NCI-H510A (cell line): ENCODE data around the gene PAX2.
A peak's percentile ranks its signal among the peaks of the same experiment; 100 is the strongest.

Source experiments
- DNase-seq: peaks from one replicate; lab custom pipeline; 2025; lab: John Stamatoyannopoulos, UW

PAX2 gene

DNA sequence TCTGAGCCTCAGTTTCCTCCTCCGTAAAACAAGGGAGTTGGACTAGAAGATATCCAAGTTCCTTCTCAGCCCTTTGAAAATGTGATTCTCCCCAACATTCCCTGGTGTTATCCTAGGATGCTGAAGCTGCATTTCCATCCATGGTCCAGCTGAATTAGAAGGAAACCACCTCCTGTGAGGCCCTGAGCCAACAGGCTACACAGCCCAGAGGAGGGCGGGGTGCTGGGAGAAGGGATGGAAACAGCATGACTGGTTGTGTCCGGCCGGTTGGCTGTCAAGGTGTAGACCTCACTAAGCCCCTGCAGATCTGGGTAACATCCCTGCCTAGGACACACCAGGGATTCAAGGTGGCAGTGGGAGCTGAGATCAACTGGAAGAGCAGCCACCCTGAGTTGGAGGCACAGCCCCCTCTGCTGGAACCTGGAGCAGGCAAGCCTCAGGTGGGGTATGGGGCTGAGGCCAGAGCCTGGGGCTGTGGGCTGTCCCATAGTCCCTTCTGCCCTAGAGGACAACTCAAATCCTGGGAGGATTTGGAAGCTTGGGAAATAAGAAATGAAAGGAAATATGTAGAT, 72.0 kb downstream of the PAX2 start:
- no peak for DNase-seq

- DNase-seq = no peak
These were observed 74.0 kb downstream of the PAX2 start for GRCh38 chr10:100819424-100819823.

DNA sequence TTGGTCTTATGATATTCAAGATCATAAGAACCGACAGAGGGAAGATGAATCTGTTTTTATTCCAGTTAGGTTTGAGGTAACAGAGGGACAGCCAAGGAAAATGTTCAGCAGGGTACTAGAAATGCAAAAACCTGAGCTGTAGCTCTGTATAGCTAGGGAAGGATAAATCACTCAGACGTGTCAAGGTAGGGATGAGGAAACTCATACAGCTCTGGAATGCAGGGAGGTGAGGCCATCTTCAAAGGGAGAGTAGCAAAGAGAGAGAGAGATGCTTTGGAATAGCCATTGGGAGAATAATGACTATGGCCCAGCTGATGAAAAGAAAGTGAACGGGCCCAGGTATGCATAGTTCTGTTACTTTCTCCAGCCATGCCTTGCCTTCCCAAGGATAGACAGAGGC, 77.8 kb downstream of the PAX2 start:
- DNase-seq = no peak

- DNase-seq = no peak
These were observed 79.5 kb downstream of the PAX2 start for GRCh38 chr10:100824886-100825285.

DNA sequence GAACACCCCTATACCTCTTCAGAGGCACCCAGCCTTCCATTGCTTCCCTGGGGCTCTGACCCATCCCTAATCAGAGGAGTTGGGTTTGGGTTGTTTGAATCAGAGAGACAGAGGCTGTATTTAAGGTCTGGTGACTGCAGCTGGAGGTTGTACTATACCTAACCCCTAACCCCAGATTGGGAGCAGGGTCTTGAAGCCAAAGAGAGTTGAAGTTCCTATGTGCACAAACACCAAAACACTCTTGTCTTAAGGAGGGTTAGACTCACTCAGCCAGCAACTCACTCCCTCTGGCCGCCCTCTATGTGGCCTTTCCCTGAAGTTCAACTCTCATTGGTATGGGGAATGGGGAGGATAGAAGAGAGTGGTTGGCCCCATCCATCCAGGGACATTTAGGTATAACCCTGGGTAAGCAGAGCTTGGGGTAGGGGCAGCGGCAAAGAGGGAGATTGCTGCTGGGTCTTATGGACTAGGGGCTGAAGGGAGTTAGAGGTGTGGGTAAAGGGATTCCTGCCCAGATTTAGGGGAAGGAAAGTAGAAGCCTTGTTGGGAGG, 80.0 kb downstream of the PAX2 start:
- no peak for DNase-seq

GRCh38 chr10:100826031-100826651, 80.8 kb downstream of the PAX2 start:
- no peak for DNase-seq

- DNase-seq = no peak
These were observed 81.2 kb downstream of the PAX2 start for GRCh38 chr10:100826661-100826982.

DNA sequence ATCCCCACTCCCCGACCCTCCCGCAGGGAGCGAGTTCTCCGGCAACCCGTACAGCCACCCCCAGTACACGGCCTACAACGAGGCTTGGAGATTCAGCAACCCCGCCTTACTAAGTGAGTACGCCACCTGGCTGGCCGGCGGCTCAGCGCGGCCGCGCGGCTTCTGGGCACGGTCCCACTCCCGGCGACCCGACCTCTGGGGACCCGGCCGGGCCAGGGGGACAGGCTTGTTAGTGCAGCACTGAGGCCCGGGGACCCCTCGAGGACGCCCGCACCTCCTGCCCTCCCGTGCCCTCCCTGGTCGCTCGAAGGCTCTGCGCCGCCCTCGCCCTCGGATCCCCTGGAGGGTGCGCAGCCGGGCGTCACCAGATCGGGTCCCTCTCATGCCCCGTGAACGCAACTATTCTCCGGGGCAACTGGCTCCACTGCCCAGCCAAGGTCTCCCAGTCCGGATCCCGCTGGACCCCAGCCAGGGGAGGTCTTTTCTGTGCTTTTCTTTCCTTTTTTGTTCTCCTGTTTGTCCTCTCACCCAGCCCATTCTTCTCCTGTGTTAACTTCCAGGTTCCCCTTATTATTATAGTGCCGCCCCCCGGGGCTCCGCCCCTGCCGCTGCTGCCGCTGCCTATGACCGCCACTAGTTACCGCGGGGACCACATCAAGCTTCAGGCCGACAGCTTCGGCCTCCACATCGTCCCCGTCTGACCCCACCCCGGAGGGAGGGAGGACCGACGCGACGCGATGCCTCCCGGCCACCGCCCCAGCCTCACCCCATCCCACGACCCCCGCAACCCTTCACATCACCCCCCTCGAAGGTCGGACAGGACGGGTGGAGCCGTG, 81.8 kb downstream of the PAX2 start:
- DNase-seq = peak; percentile 18

GRCh38 chr10:100827819-100828737, 82.7 kb downstream of the PAX2 start:
- peak; percentile 6 for DNase-seq

DNA sequence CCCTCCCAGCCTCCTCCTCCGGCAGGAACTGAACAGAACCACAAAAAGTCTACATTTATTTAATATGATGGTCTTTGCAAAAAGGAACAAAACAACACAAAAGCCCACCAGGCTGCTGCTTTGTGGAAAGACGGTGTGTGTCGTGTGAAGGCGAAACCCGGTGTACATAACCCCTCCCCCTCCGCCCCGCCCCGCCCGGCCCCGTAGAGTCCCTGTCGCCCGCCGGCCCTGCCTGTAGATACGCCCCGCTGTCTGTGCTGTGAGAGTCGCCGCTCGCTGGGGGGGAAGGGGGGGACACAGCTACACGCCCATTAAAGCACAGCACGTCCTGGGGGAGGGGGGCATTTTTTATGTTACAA, 83.3 kb downstream of the PAX2 start:
- DNase-seq = peak; percentile 8

GRCh38 chr10:100829097-100829870, 83.9 kb downstream of the PAX2 start:
- no peak for DNase-seq

DNA sequence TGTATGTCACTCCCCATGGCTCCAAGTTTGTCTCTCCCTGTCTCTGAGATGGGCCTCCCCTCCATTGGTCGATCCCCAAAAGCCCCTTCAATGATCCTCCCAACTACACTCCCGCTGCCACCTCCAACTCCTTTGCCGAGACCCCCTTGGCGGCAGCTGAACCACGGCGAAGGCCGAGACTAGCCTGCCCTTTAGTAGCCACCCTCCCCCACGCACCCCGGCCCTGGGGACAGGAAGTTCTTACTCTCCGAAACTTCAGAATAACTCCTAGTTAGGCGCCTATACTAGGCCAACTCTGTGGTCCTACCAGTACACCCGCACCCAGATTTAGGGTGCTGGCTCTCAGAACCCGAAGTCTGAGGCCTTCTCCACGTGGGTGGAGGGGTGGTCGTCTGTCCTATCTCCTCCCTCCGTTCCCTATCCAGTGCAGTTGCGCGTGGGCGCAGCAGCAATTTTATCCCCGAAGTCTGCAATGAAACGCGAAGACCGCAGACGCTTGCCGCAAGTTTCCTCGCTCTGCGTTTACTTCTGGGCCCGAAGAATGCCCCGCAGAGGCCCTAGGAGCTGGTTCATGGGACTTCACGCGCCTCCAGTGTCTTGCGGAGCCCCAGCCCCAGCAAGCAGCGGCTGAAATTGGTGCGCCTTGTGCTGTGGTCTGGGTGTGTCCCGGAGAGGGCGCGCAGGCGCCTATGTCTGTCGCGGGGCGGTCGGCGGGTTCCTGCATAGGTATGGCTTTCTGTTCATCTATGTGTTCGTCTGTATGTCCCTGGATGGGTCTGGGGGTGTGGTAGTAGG, 84.7 kb downstream of the PAX2 start:
- no peak for DNase-seq

- no peak for DNase-seq
These were observed 85.3 kb downstream of the PAX2 start for GRCh38 chr10:100830728-100831111.

GRCh38 chr10:100831742-100832141, 86.4 kb downstream of the PAX2 start:
- no peak for DNase-seq

DNA sequence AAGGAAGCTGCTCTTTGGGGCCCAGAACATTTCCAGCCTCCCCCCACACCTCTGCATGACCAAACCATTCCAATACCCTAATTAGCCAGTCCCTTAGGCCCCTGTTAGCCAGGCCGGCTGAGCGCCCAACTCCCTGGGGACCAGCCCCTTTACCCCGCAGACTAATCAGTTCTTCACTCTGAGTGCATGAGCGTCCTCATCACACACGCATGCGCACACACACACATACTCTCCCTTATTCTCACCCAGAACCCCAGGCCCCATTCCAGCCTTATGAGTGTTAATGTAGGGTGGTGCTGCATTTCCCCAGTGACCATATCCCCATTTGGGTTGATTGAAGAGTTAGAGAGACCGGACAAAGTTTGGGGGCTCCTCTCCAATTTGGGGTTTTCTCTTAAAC, 90.4 kb downstream of the PAX2 start:
- no peak for DNase-seq

- DNase-seq = no peak
These were observed 91.5 kb downstream of the PAX2 start for GRCh38 chr10:100836891-100837290.

GRCh38 chr10:100837300-100837699, 91.9 kb downstream of the PAX2 start:
- no peak for DNase-seq

DNA sequence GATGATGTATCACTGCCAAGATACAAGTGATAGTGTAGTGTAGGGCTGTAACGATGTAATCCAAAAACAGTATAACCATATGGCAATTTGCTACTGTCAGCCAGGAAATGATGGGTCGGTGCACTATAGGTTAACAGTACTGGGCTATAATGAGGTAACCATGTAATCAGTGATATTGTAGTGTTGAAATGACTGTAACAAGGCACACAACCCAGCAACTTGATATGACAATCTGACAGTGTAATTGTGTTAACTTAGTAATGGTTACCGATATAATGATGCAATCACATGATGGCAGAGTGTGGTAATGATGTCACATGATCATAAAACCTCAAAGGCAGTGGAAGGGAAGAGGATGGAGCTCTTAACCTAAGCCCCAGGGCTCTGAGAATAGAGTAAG, 93.6 kb downstream of the PAX2 start:
- DNase-seq = no peak

DNA sequence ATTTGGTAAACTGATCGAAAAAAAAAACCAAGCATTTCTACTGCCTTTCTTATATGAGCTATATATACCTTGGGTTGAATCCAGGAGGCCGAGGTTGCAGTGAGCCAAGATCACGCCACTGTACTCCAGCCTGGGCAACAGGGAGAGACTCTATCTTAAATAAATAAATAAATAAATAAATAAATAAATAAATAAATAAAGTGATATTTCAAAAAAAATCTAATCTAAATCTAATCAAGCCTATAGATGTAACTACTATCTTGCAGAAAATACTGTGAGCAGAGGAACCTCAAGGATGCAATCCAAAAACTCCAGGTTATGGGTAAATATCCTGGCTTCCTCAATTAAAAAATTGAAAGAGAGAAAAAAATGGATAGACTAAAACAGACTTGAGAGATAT, 96.1 kb downstream of the PAX2 start:
- DNase-seq = no peak

GRCh38 chr10:100847440-100847839, 102.1 kb downstream of the PAX2 start:
- DNase-seq = no peak

- DNase-seq = no peak
These were observed 103.4 kb downstream of the PAX2 start for GRCh38 chr10:100848770-100849169.
